ENCODE measurements around the gene WEE2.
"Not testable (repeated sequence)": the region's sequence is repeated elsewhere in the genome, so short reads cannot be mapped to it uniquely, and the experiment has no call there.

Gene WEE2

DNA sequence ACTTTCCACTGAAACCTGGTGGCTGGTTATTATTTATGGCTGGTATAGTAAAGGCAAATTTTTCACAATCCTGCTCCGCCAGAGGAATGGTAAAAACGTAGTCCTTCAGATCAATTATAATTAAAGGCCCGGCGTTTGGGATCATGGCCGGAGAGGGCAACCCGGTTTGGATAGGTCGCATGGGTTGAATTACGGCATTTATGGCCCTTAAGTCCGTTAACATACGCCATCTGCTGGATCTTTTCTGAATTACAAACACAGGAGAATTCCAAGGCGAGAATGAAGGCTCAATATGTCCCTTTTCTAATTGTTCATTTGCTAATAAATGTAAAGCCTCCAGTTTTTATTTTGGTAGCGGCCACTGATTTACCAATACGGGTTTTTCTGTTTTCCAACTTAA lies 44.5 kb downstream of the WEE2 start:
- H2AFZ ChIP-seq (ENCODE audit: low read depth, low read length, severe bottlenecking) = no peak overlapping the region
- H3K27ac ChIP-seq (ENCODE audit: low read depth, low read length) = no peak overlapping the region
- peaks cover 64% of the 10 kb centered on the region for H3K36me3 ChIP-seq (ENCODE audit: low read length)
- 0 out of 2 replicates have a peak, but pooled peaks cover 4% of the 10 kb centered on the region for H3F3A ChIP-seq (ENCODE audit: insufficient read depth)
- no peak for TF ChIP-seq EZH2phosphoT487 (conservative IDR thresholded peaks at IDR 0.05; ENCODE audit: low read length)
- peak; percentile 14 for TF ChIP-seq CTCF (IDR thresholded peaks at IDR 0.05; ENCODE audit: insufficient read depth, low read length, poor library complexity, severe bottlenecking)
- H3K9ac ChIP-seq (ENCODE audit: low read length) = no peak overlapping the region
- no peaks in the 10 kb centered on the region for H3K9me2 ChIP-seq (replicated peaks; ENCODE audit: insufficient read depth, low read length)
- H3K4me2 ChIP-seq (ENCODE audit: low read depth, low read length, poor library complexity, severe bottlenecking) = no peak overlapping the region
- no peaks in the 10 kb centered on the region for H3K79me2 ChIP-seq (ENCODE audit: insufficient read depth, low read length)
- H3K9me3 ChIP-seq (ENCODE audit: insufficient read depth, low read length) = peaks cover 16% of the 10 kb centered on the region; the same call in 1 of the 2 replicates
- H3K27me3 ChIP-seq (ENCODE audit: low read length) = no peaks in the 10 kb centered on the region
- no peak overlapping the region for H3K4me3 ChIP-seq (ENCODE audit: insufficient read depth, low read length, poor library complexity, severe bottlenecking)
- no peaks in the 10 kb centered on the region for H4K20me1 ChIP-seq (ENCODE audit: low read depth, low read length)

DNA sequence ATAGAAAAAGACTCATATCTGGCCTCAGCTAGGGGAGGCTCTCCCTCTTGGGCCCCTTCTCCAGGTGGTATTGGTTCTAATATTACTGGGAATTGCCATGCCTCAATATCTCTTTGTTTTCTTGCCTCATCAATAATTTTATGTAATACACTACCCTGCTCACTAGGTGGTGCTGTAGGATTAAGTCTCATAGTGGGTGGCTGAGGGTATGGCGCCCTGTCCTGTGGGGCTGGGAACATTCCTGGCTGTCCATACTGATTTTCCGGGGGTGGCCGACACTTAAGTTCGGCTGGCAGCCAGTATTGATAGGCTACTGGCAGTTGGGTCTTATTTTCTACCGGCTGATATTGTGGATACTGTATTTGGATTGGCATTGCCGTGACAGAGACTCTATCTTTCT lies 46.8 kb downstream of the WEE2 start:
- H3K4me3 ChIP-seq (ENCODE audit: insufficient read depth, low read length, poor library complexity, severe bottlenecking) = no peak overlapping the region
- H3K79me2 ChIP-seq (ENCODE audit: insufficient read depth, low read length) = no peaks in the 10 kb centered on the region
- TF ChIP-seq EZH2phosphoT487 (conservative IDR thresholded peaks at IDR 0.05; ENCODE audit: low read length) (no peak), CTCF (IDR thresholded peaks at IDR 0.05; ENCODE audit: insufficient read depth, low read length, poor library complexity, severe bottlenecking) (peak; percentile 28)
- 0 out of 2 replicates have a peak, but pooled peaks cover under 1% of the 10 kb centered on the region for H3F3A ChIP-seq (ENCODE audit: insufficient read depth)
- H3K9me3 ChIP-seq (ENCODE audit: insufficient read depth, low read length) = peaks cover 14% of the 10 kb centered on the region; the same call in 1 of the 2 replicates
- no peak overlapping the region for H3K4me2 ChIP-seq (ENCODE audit: low read depth, low read length, poor library complexity, severe bottlenecking)
- no peaks in the 10 kb centered on the region for H3K27me3 ChIP-seq (ENCODE audit: low read length)
- no peaks in the 10 kb centered on the region for H4K20me1 ChIP-seq (ENCODE audit: low read depth, low read length)
- H2AFZ ChIP-seq (ENCODE audit: low read depth, low read length, severe bottlenecking) = no peak overlapping the region
- H3K9me2 ChIP-seq (replicated peaks; ENCODE audit: insufficient read depth, low read length) = no peaks in the 10 kb centered on the region
- H3K9ac ChIP-seq (ENCODE audit: low read length) = no peak overlapping the region
- no peak overlapping the region for H3K27ac ChIP-seq (ENCODE audit: low read depth, low read length)
- peaks cover 49% of the 10 kb centered on the region for H3K36me3 ChIP-seq (ENCODE audit: low read length)

- Histone ChIP-seq H3K27ac (ENCODE audit: low read depth, low read length) (no peak within 1 kb of the TSS), H3K4me3 (ENCODE audit: insufficient read depth, low read length, poor library complexity, severe bottlenecking) (no peak within 1 kb of the TSS), H3K27me3 (ENCODE audit: low read length) (no peaks in the 10 kb centered on the region), H3K4me2 (ENCODE audit: low read depth, low read length, poor library complexity, severe bottlenecking) (no peak within 1 kb of the TSS), H3K9ac (ENCODE audit: low read length) (no peak within 1 kb of the TSS), H3F3A (ENCODE audit: insufficient read depth) (no peaks in the 10 kb centered on the region), H3K9me2 (replicated peaks; ENCODE audit: insufficient read depth, low read length) (no peaks in the 10 kb centered on the region), H4K20me1 (ENCODE audit: low read depth, low read length) (no peaks in the 10 kb centered on the region), H2AFZ (ENCODE audit: low read depth, low read length, severe bottlenecking) (no peak within 1 kb of the TSS), H3K9me3 (ENCODE audit: insufficient read depth, low read length) (no peaks in the 10 kb centered on the region), H3K79me2 (ENCODE audit: insufficient read depth, low read length) (no peaks in the 10 kb centered on the region), H3K36me3 (ENCODE audit: low read length) (0 out of 2 replicates have a peak, but pooled peaks cover 6% of the 10 kb centered on the region)
- TF ChIP-seq EZH2phosphoT487 (conservative IDR thresholded peaks at IDR 0.05; ENCODE audit: low read length) (no peak), CTCF (IDR thresholded peaks at IDR 0.05; ENCODE audit: insufficient read depth, low read length, poor library complexity, severe bottlenecking) (no peak)
Observed at GRCh38 chr7:141763797-141764196, 55.6 kb downstream of the WEE2 start, which contains the start of gene TAS2R3. Gene TAS2R3, plus strand, starts transcription at chr7:141764097. Its CDS starts 62 bp downstream, at chr7:141764159.

- not testable (repeated sequence) for H3F3A ChIP-seq (ENCODE audit: insufficient read depth); H3K4me3 ChIP-seq (ENCODE audit: insufficient read depth, low read length, poor library complexity, severe bottlenecking); H3K9ac ChIP-seq (ENCODE audit: low read length); H3K79me2 ChIP-seq (ENCODE audit: insufficient read depth, low read length); H3K9me2 ChIP-seq (replicated peaks; ENCODE audit: insufficient read depth, low read length); H2AFZ ChIP-seq (ENCODE audit: low read depth, low read length, severe bottlenecking); H3K27me3 ChIP-seq (ENCODE audit: low read length); H3K27ac ChIP-seq (ENCODE audit: low read depth, low read length); H4K20me1 ChIP-seq (ENCODE audit: low read depth, low read length); H3K9me3 ChIP-seq (ENCODE audit: insufficient read depth, low read length); H3K4me2 ChIP-seq (ENCODE audit: low read depth, low read length, poor library complexity, severe bottlenecking); H3K36me3 ChIP-seq (ENCODE audit: low read length)
Observed at GRCh38 chr7:141770083-141770583, 62.0 kb downstream of the WEE2 start.
